Measurements from ENCODE around the gene KRTAP3-1. TPM values are rescaled to one million over a fixed set of nuclear protein-coding genes. Genes with fewer than 3 reads are reported as not detected.

The KRTAP3-1 gene
- polyA plus RNA-seq, 1 donor from 2014 or later = not detected

GRCh38 chr17:40962059-40962561 lies 46.8 kb downstream of the KRTAP3-1 start (continued):
- no peak for TF ChIP-seq REST (IDR thresholded peaks at IDR 0.05; ENCODE audit: borderline replicate concordance)

- no peak overlapping the region for H3K27ac ChIP-seq (ENCODE audit: low read length)
- no peaks in the 10 kb centered on the region for H3K79me2 ChIP-seq (replicated peaks; ENCODE audit: insufficient read depth, low read length)
- no peaks in the 10 kb centered on the region for H3K27me3 ChIP-seq (ENCODE audit: insufficient read depth, low read depth, low read length)
- H2AFZ ChIP-seq (ENCODE audit: low read depth, low read length) = no peak overlapping the region
- no peak overlapping the region for H3K4me3 ChIP-seq (ENCODE audit: low read length)
- TF ChIP-seq RAD21 (conservative IDR thresholded peaks at IDR 0.05) = no peak
- H4K20me1 ChIP-seq (ENCODE audit: insufficient read depth) = no peaks in the 10 kb centered on the region
- no peaks in the 10 kb centered on the region for H3K36me3 ChIP-seq (ENCODE audit: insufficient read depth, low read length)
- no peaks in the 10 kb centered on the region for H3K9me2 ChIP-seq (ENCODE audit: insufficient read depth, low read length)
- H3F3A ChIP-seq (ENCODE audit: insufficient read depth, low read length, poor library complexity, severe bottlenecking) = no peaks in the 10 kb centered on the region
- no peaks in the 10 kb centered on the region for H3K9me3 ChIP-seq (ENCODE audit: low read length)
- no peak overlapping the region for H3K4me2 ChIP-seq (ENCODE audit: low read length)
- H3K9ac ChIP-seq (ENCODE audit: low read length) = no peak overlapping the region
Measured at GRCh38 chr17:40961591-40961990, 47.3 kb downstream of the KRTAP3-1 start.

GRCh38 chr17:40960144-40960543 lies 48.8 kb downstream of the KRTAP3-1 start:
- Histone ChIP-seq H2AFZ (ENCODE audit: low read depth, low read length) (no peak overlapping the region), H3F3A (ENCODE audit: insufficient read depth, low read length, poor library complexity, severe bottlenecking) (no peaks in the 10 kb centered on the region), H3K27ac (ENCODE audit: low read length) (no peak overlapping the region), H3K79me2 (replicated peaks; ENCODE audit: insufficient read depth, low read length) (no peaks in the 10 kb centered on the region), H3K4me3 (ENCODE audit: low read length) (no peak overlapping the region), H3K27me3 (ENCODE audit: insufficient read depth, low read depth, low read length) (no peaks in the 10 kb centered on the region), H3K36me3 (ENCODE audit: insufficient read depth, low read length) (no peaks in the 10 kb centered on the region), H3K9me2 (ENCODE audit: insufficient read depth, low read length) (no peaks in the 10 kb centered on the region), H4K20me1 (ENCODE audit: insufficient read depth) (no peaks in the 10 kb centered on the region), H3K9me3 (ENCODE audit: low read length) (no peaks in the 10 kb centered on the region), H3K4me2 (ENCODE audit: low read length) (no peak overlapping the region), H3K9ac (ENCODE audit: low read length) (no peak overlapping the region)
- no peak for TF ChIP-seq MXI1 (conservative IDR thresholded peaks at IDR 0.05; ENCODE audit: poor library complexity, severe bottlenecking)
- TF ChIP-seq TAF1 (IDR thresholded peaks at IDR 0.05; ENCODE audit: low read depth) = no peak
- TF ChIP-seq POLR2AphosphoS5 (IDR thresholded peaks at IDR 0.05) = no peak
- no peak for TF ChIP-seq EP300 (conservative IDR thresholded peaks at IDR 0.05; ENCODE audit: poor library complexity, severe bottlenecking)
- no peak for TF ChIP-seq SMC3 (conservative IDR thresholded peaks at IDR 0.05; ENCODE audit: poor library complexity)
- TF ChIP-seq REST (IDR thresholded peaks at IDR 0.05; ENCODE audit: borderline replicate concordance) = no peak
- TF ChIP-seq CTCF (IDR thresholded peaks at IDR 0.05; ENCODE audit: poor library complexity, severe bottlenecking) = no peak
- TF ChIP-seq RAD21 (conservative IDR thresholded peaks at IDR 0.05) = no peak
- TF ChIP-seq EZH2 (IDR thresholded peaks at IDR 0.05; ENCODE audit: borderline replicate concordance, insufficient read depth, low read length, poor library complexity, severe bottlenecking) = no peak

All from neural cell (in vitro differentiated cells).